Measurements from ENCODE around the gene EIF4ENIF1. TPM values are rescaled to one million over a fixed set of nuclear protein-coding genes. Genes with fewer than 3 reads are reported as not detected.
"Not testable (repeated sequence)": the region's sequence is repeated elsewhere in the genome, so short reads cannot be mapped to it uniquely, and the experiment has no call there.

Gene EIF4ENIF1
- total and polyA plus RNA-seq, 2 donors (not counting 1 experiment from before 2014, with no cell fraction given) = 13.9 to 25.7 TPM

DNA sequence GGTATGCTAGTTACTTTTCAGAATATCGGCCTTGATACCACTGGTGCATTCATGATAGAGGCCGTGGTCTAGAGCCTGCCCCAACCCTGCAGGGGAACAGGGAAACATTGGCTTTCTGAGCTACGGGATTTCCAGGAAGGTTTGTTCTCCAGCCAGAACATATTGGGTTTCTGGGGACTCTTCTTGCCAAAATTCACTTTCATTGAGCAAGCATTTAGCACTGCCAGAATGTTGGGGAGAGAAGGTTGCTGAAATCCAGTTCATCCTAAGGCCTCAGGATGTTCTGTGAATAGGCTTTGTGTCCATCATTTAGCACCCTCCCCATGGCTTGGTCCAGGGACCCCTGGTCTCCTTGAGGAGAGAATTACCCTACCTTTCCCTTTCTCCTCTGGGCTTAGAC lies 53.5 kb downstream of the EIF4ENIF1 start:
- no peak overlapping the region for H2AFZ ChIP-seq (ENCODE audit: low read length)
- DNase-seq (ENCODE audit: low read depth in 2 of 2) = peak in 1 of 2 donors; percentile 14
- H3K9me3 ChIP-seq (ENCODE audit: control insufficient read depth, insufficient read depth, low read depth, low read length) = no peaks in the 10 kb centered on the region
- H3K4me2 ChIP-seq (ENCODE audit: extremely low read depth, insufficient read depth, low read length) = no peak overlapping the region
- H3K4me1 ChIP-seq (ENCODE audit: control insufficient read depth, extremely low read depth, insufficient read depth, low read length) = no peaks in the 10 kb centered on the region
- no peak overlapping the region for H3K9ac ChIP-seq (ENCODE audit: insufficient read depth, low read length)
- TF ChIP-seq, protein P1, sequence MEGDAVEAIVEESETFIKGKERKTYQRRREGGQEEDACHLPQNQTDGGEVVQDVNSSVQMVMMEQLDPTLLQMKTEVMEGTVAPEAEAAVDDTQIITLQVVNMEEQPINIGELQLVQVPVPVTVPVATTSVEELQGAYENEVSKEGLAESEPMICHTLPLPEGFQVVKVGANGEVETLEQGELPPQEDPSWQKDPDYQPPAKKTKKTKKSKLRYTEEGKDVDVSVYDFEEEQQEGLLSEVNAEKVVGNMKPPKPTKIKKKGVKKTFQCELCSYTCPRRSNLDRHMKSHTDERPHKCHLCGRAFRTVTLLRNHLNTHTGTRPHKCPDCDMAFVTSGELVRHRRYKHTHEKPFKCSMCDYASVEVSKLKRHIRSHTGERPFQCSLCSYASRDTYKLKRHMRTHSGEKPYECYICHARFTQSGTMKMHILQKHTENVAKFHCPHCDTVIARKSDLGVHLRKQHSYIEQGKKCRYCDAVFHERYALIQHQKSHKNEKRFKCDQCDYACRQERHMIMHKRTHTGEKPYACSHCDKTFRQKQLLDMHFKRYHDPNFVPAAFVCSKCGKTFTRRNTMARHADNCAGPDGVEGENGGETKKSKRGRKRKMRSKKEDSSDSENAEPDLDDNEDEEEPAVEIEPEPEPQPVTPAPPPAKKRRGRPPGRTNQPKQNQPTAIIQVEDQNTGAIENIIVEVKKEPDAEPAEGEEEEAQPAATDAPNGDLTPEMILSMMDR (conservative IDR thresholded peaks at IDR 0.05 in 1 of 2, IDR thresholded peaks at IDR 0.05 in 1 of 2; ENCODE audit: low read depth in 1 of 2, low read length in 2 of 2) = no peak
- TF ChIP-seq EZH2 (IDR thresholded peaks at IDR 0.05; ENCODE audit: low read length, missing control alignments) = no peak
- no peaks in the 10 kb centered on the region for H3K79me2 ChIP-seq (ENCODE audit: control insufficient read depth, insufficient read depth, low read length)
- no peak overlapping the region for H3K4me3 ChIP-seq (replicated peaks in 1 of 4; ENCODE audit: control extremely low read depth in 1 of 4, insufficient read depth in 1 of 4, low read depth in 3 of 4, low read length in 4 of 4)
- H3K36me3 ChIP-seq (ENCODE audit: control insufficient read depth, insufficient read depth, low read length) = peaks cover 35% of the 10 kb centered on the region
- H4K20me1 ChIP-seq (ENCODE audit: control insufficient read depth, extremely low read depth, insufficient read depth, low read length) = no peaks in the 10 kb centered on the region
- H3K27ac ChIP-seq (ENCODE audit: insufficient read depth, low read length) = no peak overlapping the region
- no peaks in the 10 kb centered on the region for H3K27me3 ChIP-seq (ENCODE audit: control insufficient read depth, insufficient read depth, low read length)

DNA sequence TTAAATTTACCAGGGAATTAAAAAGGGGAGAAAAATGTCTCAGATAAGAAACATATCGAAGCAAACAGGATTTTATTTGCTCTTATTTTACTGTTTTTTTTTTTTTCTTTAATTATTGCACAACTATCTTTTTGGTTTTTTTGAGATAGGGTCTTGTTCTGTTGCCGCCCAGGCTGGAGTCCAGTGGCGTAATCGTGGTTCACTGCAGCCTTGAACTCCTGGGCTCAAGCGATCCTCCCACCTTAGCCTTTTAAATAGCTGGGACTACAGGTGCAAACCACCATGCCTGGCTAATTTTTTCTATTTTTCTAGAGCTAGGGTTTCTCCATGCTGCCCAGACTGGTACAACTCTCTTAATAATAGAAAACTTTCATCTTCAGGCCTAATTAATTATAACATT lies 57.7 kb downstream of the EIF4ENIF1 start:
- no peak overlapping the region for H3K4me3 ChIP-seq (replicated peaks in 1 of 4; ENCODE audit: control extremely low read depth in 1 of 4, insufficient read depth in 1 of 4, low read depth in 3 of 4, low read length in 4 of 4)
- no peak overlapping the region for H3K27ac ChIP-seq (ENCODE audit: insufficient read depth, low read length)
- no peaks in the 10 kb centered on the region for H3K79me2 ChIP-seq (ENCODE audit: control insufficient read depth, insufficient read depth, low read length)
- DNase-seq (ENCODE audit: low read depth in 2 of 2) = no peak
- H3K9me3 ChIP-seq (ENCODE audit: control insufficient read depth, insufficient read depth, low read depth, low read length) = no peaks in the 10 kb centered on the region
- H3K4me1 ChIP-seq (ENCODE audit: control insufficient read depth, extremely low read depth, insufficient read depth, low read length) = no peaks in the 10 kb centered on the region
- H3K9ac ChIP-seq (ENCODE audit: insufficient read depth, low read length) = no peak overlapping the region
- H3K4me2 ChIP-seq (ENCODE audit: extremely low read depth, insufficient read depth, low read length) = no peak overlapping the region
- peaks cover 21% of the 10 kb centered on the region for H3K36me3 ChIP-seq (ENCODE audit: control insufficient read depth, insufficient read depth, low read length)
- TF ChIP-seq EZH2 (IDR thresholded peaks at IDR 0.05; ENCODE audit: low read length, missing control alignments) = no peak
- TF ChIP-seq, protein P1 (conservative IDR thresholded peaks at IDR 0.05 in 1 of 2, IDR thresholded peaks at IDR 0.05 in 1 of 2; ENCODE audit: low read depth in 1 of 2, low read length in 2 of 2) = no peak
- H4K20me1 ChIP-seq (ENCODE audit: control insufficient read depth, extremely low read depth, insufficient read depth, low read length) = no peaks in the 10 kb centered on the region
- H2AFZ ChIP-seq (ENCODE audit: low read length) = no peak overlapping the region
- no peaks in the 10 kb centered on the region for H3K27me3 ChIP-seq (ENCODE audit: control insufficient read depth, insufficient read depth, low read length)

DNA sequence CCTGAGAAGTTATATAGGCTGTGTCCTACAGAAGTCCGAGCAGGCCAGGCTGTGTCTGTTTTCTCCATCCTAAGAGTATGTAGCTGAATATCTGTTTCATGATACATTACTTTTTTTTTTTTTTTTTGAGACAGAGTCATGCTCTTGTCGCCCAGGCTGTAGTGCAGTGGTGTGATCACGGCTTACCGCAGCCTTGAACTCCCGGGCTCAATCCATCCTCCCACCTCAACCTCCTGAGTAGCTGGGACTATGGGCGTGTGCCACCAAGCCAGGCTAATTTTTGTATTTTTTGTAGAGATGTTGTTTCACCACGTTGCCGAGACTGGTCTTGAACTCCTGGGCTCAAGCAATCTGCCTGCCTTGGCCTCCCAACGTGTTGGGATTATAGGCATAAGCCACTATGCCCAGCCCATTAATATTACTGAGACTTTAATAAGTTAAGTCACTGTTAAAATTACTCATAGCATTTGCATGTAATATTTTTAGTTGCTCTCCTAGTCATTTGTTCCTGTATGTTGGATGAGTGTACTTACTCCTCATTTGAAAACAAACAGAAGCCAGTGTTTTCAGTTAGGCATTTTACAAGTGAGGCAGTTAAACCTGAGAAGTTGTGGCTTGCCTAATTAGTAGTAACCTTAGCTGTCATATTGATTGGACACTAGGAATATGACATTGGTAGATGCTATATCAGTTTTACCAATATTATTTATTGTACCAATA lies 64.2 kb downstream of the EIF4ENIF1 start:
- Histone ChIP-seq H3K9ac (ENCODE audit: insufficient read depth, low read length) (no peak overlapping the region), H3K27me3 (ENCODE audit: control insufficient read depth, insufficient read depth, low read length) (no peaks in the 10 kb centered on the region), H4K20me1 (ENCODE audit: control insufficient read depth, extremely low read depth, insufficient read depth, low read length) (no peaks in the 10 kb centered on the region), H3K4me2 (ENCODE audit: extremely low read depth, insufficient read depth, low read length) (no peak overlapping the region), H3K4me3 (replicated peaks in 1 of 4; ENCODE audit: control extremely low read depth in 1 of 4, insufficient read depth in 1 of 4, low read depth in 3 of 4, low read length in 4 of 4) (no peak overlapping the region), H3K36me3 (ENCODE audit: control insufficient read depth, insufficient read depth, low read length) (peaks cover 11% of the 10 kb centered on the region), H3K79me2 (ENCODE audit: control insufficient read depth, insufficient read depth, low read length) (no peaks in the 10 kb centered on the region), H3K27ac (ENCODE audit: insufficient read depth, low read length) (no peak overlapping the region), H2AFZ (ENCODE audit: low read length) (no peak overlapping the region), H3K4me1 (ENCODE audit: control insufficient read depth, extremely low read depth, insufficient read depth, low read length) (no peaks in the 10 kb centered on the region), H3K9me3 (ENCODE audit: control insufficient read depth, insufficient read depth, low read depth, low read length) (no peaks in the 10 kb centered on the region)
- TF ChIP-seq EZH2 (IDR thresholded peaks at IDR 0.05; ENCODE audit: low read length, missing control alignments) = no peak
- TF ChIP-seq, protein P1 (conservative IDR thresholded peaks at IDR 0.05 in 1 of 2, IDR thresholded peaks at IDR 0.05 in 1 of 2; ENCODE audit: low read depth in 1 of 2, low read length in 2 of 2) = no peak
- no peak for DNase-seq (ENCODE audit: low read depth in 2 of 2)

DNA sequence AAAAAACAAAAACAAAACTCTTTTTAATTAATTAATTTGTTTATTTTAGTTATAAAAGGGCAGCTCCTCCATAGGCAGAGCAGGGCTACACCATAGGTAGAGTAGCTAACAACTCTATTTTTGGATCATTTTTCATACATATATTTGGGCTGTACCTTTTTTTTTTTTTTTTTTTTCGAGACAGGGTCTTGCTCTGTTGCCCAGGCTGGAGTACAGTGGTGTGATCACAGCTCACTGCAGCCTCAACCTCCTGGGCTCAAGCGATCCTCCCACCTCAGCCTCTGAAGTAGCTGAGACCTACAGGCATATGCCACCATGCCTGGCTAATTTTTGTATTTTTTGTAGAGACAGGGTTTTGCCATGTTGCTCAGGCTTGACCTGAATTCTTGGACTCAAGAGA lies 87.3 kb downstream of the EIF4ENIF1 start:
- peaks cover 40% of the 10 kb centered on the region for H3K79me2 ChIP-seq (ENCODE audit: control insufficient read depth, insufficient read depth, low read length)
- not testable (repeated sequence) for H3K27ac ChIP-seq (ENCODE audit: insufficient read depth, low read length); H3K36me3 ChIP-seq (ENCODE audit: control insufficient read depth, insufficient read depth, low read length)

More for the DNA sequence above, 87.3 kb downstream of the EIF4ENIF1 start:
- not testable (repeated sequence) for H2AFZ ChIP-seq (ENCODE audit: low read length); H3K4me2 ChIP-seq (ENCODE audit: extremely low read depth, insufficient read depth, low read length); H3K4me3 ChIP-seq (replicated peaks in 1 of 4; ENCODE audit: control extremely low read depth in 1 of 4, insufficient read depth in 1 of 4, low read depth in 3 of 4, low read length in 4 of 4); DNase-seq (ENCODE audit: low read depth in 2 of 2); H3K9me3 ChIP-seq (ENCODE audit: control insufficient read depth, insufficient read depth, low read depth, low read length); H3K4me1 ChIP-seq (ENCODE audit: control insufficient read depth, extremely low read depth, insufficient read depth, low read length); H3K9ac ChIP-seq (ENCODE audit: insufficient read depth, low read length); H3K27me3 ChIP-seq (ENCODE audit: control insufficient read depth, insufficient read depth, low read length); H4K20me1 ChIP-seq (ENCODE audit: control insufficient read depth, extremely low read depth, insufficient read depth, low read length)

Measured in fibroblast of lung (primary cell).